NK-92 treated with Interleukin-12 subunit alpha and Interleukin-12 subunit beta, amount 100 ng/mL, for 24 hours (cell line): Measurements from ENCODE around the gene ZNF296.

ENCODE experiments used
- DNase-seq: peaks from one replicate; lab custom pipeline; 2025; lab: John Stamatoyannopoulos, UW

The ZNF296 gene

GRCh38 chr19:45103508-45104319 is 27.4 kb upstream of the ZNF296 start:
- no peak for DNase-seq

- no peak for DNase-seq
These were observed 26.9 kb upstream of the ZNF296 start for GRCh38 chr19:45103156-45103507.

DNA sequence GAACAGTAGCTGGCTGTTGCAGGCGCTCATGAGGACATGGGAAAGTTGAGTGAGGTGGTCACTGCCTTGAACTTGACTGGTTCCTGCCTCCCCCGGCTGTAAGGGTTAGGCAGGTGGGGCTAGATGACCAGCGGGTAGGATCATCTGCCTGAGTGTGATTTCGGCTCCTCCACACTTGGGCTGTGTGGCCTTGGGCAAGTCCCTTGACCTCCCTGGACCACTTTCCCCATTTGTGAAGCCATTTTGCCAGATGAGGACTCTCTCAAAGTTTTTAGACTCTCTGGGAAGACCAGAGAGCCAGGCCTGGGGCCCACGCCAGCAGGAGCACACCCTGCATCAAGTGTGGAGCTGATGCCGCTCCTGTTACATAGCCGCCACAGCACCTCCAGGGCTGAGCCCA is 26.2 kb upstream of the ZNF296 start:
- DNase-seq, result no peak

DNA sequence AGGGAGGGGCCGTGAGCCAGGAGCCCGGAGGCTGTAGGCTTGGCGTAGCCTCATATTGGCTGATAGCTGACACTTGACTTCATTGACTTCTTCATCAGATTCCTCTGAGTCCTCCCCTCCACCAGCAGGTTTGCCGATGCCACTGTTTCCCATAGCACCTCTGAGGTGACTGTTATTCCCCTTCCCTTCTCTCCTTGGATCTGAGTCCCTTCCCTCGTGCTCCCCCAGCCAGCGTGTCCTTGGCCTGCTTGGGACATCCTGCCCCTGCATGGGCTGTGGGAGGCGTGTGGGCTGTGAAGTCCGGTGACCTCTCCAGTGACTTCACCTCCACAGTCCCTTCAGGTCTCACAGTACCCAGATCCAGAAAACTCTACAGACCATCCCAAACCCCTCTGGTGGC is 25.5 kb upstream of the ZNF296 start:
- DNase-seq, result no peak

DNA sequence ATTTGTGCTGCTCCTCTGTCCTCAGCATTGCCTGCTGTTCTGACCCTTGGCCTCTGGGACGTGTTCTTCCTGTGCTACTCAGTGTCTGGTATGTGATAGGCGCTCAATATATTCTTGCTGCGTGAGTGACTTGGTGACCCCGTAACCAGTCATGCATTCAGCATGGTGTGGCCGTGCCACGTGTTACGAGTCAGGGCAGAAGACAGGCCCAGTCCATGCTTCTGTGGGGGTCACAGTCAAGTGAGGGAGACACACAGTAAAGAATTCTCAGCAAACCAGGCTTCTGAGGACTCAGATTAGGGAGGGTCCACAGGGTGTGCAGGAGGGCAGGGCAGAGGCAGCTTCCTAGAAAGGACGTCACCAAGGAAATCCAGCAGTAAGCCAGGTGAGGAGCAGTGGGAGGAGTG is 24.6 kb upstream of the ZNF296 start:
- no peak for DNase-seq

DNA sequence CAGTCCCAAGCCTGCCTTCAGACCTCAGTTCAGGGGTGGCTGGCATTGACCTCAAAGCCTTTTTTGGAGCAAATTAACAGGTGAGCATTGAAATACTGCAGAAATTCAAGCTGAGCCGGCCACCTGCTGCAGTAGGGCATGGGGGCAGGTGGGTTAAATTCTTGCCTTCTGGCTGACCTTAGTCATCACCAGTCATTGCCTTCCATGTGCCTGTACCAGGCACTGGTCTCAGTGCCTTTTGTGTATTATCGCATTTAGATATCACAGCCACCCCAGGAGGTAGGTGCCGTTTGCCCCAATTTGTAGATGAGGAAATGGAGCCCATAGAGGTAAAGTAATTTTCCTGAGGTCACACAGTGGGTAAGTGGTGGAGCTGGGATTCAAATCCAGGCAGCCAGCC is 23.9 kb upstream of the ZNF296 start:
- DNase-seq, result no peak

- DNase-seq, result no peak
These were observed 23.4 kb upstream of the ZNF296 start for GRCh38 chr19:45099467-45100191.

DNA sequence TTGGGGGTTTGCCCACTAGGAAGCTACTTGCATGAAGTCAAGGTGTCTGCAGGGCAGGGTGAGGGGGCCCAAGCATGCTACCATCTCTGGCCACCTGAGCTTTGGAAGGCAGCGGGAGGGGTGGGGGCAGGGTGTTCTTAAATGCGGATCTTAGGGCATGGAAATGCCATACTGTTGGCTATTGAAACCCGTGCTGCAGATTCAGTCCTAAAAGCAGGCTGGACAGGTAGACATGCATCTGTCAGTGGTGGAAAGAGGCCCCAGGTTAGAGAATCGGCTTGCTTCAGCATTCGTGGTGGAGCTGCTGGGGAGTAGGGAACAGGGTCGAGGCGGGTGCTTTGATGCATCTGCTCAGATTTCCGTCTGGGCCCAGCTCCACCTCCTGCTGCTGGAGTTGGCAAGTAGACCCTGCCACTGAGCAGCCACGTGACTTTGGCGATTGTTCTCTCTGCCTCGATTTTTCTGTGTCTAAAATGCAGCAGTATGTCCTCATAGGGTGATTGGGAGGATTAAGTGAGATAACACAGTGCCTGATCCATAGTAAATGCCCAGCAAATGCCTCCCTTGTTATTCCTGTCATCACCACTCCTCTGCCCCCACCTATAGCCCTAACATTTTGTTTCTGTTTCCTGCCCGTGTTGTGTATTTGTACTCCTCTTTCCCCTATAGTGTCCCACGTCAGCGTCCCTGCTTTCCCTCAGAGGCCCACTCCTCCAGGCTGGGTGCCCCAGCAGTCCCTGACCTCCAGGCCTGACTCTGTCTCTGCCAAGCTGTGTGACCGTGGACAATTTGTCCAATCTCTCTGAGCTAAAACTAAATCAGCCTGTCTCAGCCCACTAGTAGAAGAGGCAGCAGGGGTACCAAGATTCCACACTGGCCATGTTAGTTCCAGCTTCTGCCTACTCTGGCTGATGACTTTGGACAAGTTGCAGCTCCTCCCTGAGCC is 22.5 kb upstream of the ZNF296 start:
- DNase-seq, result no peak

- no peak for DNase-seq
These were observed 21.7 kb upstream of the ZNF296 start for GRCh38 chr19:45097776-45098520.

- no peak for DNase-seq
These were observed 21.1 kb upstream of the ZNF296 start for GRCh38 chr19:45097450-45097775.

DNA sequence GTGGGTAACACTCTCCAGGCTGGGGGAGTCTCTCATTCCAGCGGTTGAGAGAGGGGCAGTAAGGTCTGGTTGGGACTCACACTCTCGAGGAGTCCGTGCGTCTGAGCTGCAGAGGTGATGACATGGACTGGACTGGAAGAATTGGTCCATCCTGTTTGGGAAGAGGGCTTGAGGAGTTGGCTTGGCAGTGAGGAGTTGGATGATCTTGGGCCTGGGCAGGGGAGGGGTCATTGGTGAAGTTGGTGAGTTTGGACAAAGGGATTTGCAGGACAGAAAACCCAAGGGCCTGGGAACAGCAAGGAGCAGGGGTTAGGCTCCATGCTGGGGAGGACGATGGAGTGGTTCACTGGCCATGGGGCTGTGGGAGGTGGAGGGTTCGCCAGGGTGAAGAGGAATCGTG is 20.4 kb upstream of the ZNF296 start:
- no peak for DNase-seq

DNA sequence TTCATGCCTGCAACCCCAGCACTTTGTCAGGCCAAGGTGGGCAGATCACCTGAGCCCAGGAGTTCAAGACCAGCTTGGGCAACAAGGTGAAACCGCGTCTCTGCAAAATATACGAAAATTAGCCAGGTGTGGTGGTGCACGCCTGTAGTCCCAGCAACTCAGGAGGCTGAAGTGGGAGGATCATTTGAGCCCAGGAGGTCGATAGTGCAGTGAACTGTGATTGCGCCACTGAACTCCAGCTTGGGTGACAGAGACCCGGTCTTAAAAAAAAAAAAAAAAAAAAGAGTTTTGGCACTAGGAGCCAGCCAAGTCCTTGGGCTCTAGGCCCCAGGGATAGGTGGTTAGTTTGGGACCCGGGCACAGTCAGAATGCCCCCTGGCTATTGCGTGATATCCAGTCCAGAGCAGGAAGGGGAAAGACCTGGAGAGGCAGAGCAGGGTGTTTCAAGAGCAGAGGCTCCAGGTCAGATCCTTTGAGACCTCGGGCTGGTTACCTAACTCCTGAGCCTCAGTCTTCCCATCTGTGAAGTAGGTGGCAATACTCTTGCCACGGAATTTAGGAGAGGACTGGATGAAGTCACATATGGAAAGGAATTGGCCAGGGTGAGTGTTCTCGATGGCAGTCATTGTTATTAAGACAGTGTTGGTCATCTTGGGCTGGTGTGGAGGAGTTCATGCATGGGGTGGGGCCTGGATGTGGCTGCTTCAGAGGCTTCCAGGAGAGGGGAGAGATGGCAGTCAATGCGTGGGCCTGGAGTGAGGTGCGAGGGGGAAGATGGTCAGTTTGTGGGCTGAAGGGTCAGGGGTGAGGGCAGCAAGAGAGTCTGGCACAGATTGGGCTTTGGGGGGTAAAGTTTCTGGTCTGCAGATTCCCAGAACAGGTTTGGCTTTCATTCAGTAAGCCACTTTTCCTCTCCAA is 19.5 kb upstream of the ZNF296 start:
- DNase-seq, result no peak

DNA sequence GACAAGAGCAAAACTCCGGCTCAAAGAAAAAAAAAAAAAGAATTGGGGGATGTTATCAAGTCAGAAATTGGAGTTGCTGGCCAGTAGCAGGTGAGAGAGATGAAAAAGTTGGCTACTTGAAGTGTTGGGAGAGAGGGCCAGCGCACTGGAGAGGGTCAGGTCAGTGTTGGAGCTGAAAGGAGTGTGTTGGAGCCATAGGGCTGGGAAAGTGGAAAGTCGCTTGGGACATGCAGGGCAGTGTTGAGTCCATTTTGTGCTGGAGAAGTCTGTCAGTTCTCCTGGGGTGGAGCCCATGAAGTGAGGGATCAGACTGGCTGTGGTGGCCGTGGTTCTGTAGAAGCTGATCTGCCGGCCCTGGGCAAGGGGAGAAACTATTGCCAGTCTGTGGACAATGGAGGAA is 18.4 kb upstream of the ZNF296 start:
- DNase-seq, result no peak

GRCh38 chr19:45094137-45094536 is 17.9 kb upstream of the ZNF296 start:
- no peak for DNase-seq

DNA sequence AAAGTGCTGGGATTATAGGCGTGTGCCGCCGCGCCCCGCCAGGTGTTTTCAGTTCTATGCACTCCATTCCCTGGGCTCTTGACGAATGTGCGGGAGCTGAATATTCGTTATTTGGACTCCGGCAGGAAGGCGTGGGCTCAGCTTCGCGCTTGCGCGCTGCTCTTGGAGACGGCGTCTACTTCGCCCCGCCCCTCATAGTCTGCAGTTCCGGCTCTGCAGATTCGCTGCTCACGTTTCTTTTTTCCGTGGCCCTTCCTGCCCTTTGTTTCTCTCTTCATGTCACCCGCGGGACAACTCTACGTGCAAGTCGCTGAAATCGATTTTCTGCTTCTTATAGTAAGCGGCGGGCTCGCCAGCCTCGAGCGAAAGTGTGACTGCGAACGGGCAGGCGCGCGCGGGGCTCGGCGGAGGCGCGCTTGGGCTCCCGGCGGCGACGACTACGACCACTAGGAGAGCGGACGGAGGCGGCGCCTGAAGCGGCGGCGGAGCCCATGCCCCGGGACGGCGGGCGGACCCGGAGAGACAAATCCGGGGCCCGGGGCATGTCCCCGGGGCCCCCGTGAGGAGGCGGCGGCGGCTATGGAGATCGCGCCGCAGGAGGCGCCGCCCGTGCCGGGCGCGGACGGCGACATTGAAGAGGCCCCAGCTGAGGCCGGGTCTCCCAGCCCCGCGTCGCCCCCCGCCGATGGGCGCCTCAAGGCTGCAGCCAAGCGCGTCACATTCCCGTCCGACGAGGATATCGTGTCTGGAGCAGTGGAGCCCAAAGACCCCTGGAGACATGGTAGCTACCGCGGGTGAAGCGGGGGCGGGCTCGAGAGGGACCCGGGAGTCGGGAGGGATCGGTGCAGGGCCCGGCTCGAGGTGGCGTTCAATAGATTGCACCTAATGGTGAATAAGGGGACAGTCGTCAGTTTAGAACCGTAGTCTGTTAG is 16.7 kb upstream of the ZNF296 start, which contains the start of gene PPP1R37:
PPP1R37 (plus strand) TSS at position 433 of the 932 bp plus-strand sequence; CDS start at position 580, 147 bp downstream.
- DNase-seq, result peak; percentile 77

GRCh38 chr19:45091031-45091923 is 15.0 kb upstream of the ZNF296 start:
- no peak for DNase-seq

DNA sequence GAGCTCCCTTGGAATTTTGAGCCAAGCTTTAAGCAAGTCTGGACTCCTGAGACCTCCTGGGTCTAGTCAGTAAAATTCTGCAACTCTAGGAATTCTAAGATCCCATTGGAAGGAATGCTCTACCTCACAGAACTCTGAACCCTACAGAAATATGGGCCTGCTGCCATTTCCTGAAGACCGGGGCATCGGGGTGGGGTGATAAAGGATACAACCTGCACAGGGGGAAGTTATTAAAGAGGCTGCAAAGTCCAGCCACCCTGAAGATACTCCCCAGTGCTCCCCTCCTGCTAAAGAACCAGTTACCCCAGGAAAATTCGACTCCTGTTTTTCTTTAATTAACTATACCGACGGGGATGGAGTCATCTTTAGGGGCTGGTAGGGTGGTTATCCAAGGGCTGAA is 14.3 kb upstream of the ZNF296 start:
- DNase-seq, result no peak

DNA sequence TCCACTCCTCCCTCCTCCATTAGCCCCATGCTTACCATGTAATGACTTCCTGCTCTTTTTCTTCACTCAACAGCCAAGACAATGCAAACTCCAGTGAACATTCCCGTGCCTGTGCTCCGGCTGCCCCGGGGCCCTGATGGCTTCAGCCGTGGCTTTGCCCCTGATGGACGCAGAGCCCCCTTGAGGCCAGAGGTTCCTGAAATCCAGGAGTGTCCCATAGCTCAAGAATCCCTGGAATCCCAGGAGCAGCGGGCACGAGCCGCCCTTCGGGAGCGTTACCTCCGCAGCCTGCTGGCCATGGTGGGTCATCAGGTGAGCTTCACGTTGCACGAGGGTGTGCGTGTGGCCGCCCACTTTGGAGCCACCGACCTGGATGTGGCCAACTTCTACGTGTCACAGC is 13.8 kb upstream of the ZNF296 start:
- no peak for DNase-seq

- no peak for DNase-seq
These were observed 11.3 kb upstream of the ZNF296 start for GRCh38 chr19:45087531-45087930.
